GM21529 (cell line): ENCODE data around the gene TRIM38.
"Not testable (repeated sequence)": the region's sequence is repeated elsewhere in the genome, so short reads cannot be mapped to it uniquely, and the experiment has no call there.

Experiments
- ATAC-seq: cut with Tn5 transposase; IDR thresholded peaks from one replicate; pipeline ENCODE4 v1.9.1; 2021; ENCODE audit not compliant: unreplicated experiment

TRIM38 gene, protein sequence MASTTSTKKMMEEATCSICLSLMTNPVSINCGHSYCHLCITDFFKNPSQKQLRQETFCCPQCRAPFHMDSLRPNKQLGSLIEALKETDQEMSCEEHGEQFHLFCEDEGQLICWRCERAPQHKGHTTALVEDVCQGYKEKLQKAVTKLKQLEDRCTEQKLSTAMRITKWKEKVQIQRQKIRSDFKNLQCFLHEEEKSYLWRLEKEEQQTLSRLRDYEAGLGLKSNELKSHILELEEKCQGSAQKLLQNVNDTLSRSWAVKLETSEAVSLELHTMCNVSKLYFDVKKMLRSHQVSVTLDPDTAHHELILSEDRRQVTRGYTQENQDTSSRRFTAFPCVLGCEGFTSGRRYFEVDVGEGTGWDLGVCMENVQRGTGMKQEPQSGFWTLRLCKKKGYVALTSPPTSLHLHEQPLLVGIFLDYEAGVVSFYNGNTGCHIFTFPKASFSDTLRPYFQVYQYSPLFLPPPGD

DNA sequence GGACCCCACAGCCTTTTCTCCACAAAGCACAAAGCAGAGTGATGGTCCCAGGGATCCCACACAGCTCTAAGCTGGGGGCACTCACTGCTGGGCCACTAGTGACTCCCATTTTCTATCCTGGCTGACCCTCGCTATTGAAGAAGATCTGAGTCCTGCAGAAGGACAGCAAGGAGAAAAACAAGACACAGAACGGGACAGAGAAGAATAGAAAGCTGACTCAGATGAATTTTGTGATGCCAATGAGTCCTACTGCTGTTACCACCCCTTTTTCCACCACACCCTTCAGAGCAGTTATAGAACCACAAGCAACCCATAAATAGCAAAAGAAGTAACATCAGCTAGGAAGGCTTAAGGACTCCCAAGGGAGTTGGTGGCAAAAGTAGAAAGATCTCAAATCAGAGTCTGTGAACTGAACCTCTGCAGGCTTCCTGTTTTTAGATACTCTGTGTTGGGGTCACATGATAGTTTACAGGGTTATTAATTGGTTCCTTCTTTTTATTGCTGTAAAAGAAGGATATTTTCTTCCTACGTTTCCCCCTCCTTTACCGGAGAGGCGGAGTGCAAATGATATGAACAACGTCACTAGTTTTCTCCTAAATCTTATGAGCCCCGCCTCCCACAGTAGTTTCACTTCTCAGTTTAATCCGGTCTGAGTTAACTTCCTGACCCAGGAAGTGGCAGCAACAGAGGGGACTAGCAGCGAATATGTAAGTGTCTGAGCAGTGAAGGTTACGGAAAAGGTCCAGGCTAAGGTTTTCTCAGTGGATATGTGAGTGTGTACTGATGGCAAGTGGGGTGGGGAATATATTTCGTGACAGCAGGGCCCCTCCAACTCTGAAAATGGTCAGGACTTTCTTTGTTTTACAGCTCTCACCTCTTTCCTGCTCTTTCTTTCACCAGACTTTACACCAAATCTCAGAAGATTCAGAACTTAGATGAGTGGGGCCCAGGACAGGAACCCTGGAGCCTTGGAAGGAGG lies at the start of gene TRIM38:
Gene TRIM38, plus strand, starts transcription at position 654 of the 979 bp plus-strand sequence. CDS start 3,721 bp downstream, outside the sequence.
- ATAC-seq, result peak; percentile 82

DNA sequence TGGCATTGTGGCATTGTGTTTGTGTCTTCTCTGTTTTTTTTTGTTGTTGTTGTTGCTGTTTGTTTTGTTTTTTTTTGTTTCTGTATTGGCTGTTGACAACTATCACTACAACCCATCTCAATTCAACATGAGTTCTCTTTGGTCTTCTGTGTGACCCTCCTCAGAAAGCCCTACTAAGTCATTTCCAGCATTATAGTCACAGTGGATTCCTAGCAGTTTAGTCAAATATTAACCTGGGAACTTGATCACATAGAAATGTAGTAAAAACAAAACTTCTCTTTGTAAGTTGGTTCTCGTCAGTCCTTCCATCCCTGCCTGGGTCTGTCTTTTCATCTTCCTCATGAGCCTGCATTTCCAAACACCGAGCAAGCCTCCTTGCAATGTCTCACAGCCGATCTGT lies 48.9 kb upstream of the TRIM38 start:
- no peak for ATAC-seq

DNA sequence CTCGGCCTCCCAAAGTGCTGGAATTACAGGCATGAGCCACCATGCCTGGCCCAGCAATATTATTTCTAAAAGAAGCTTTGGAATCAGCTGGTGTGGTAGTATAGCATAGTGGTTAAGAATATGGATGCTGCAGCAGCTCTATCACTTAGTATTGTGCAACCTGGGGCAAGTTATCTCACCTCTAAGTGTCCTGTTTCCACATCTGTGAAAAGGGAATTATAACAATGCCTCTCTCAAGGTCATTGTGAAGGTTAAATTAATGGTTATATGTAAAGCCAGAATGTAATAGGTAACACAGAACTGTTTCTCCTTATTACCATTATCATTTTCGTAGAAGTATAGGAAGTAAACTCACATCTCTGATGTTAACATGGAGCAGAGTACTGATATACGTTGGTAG lies 46.3 kb upstream of the TRIM38 start:
- no peak for ATAC-seq

DNA sequence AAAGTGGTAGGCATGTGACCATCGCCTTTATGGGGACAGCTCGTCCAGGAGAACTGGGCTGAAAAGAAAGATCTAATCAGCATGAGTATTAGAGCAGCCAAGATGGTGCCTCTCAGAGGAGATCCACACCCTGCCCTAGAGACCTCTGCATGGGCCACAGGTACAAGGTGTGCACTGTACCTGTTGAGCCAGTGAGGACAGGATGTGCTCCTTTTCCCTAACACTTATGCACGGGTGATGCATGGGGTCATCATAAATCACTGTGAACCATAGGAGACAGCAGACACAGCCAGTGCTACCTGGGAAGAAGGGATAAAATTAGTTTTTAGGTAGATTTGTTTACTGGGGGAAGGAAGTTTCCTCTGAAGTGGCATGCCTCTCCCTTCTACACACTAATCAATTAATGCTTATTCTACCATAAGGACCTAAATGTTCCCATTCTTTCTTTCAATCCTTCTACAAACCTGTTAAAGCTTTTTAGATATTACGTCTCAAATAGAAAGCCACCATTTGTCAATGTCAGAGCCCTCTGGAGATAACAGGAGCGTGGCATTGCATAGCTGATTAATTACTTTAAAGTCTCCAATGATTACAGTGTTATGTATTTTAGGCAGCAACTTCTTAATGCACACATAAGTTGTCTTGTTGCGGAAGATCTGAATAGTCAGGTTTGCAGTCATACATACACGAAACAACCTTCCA lies 45.7 kb upstream of the TRIM38 start:
- ATAC-seq, result no peak

DNA sequence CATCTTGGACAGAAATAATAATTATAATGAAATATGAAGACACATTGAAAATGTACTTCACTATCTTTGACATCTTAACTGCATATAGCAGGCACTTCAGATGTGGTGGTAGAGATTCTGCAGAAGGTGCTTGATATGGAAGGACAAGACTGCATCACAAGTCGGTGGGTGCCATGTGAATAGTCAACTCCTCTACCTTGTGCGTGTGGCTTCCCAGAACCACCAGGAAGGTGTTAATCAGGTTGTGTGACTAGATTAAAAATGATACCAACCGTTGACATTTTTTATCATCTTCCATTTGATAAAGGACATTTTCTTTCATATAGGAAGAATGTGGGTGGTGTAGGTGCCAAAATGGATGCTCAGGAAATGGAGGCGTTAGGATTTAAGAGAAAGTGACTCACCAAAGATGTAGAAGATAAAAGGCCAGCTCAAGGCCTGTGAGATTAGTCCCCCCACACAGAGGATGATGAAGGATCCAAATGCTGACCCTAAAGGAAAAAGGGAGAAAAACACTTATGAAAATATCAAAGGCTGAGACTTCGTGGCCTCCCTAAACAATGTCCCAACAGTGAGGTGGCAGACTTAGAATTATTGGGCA lies 44.4 kb upstream of the TRIM38 start:
- no peak for ATAC-seq

DNA sequence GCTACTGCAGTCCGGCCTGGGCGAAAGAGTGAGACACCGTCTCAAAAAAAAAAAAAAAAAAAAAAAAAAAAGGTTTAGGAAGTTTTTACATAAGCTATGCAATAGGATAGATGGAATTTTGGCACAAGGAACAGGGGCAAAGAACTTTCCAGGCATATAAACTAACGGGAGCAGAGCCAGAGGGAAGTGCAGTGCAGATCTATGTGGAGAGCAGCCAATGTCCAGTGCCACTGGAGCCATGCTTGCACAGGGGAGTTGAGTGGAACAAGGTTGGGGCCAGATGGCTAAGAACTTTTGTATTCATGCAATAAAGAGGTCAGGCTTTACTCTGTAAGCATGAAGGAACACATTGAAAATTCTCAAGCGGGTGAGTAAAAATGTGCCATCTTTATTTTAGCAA lies 42.9 kb upstream of the TRIM38 start:
- no peak for ATAC-seq

DNA sequence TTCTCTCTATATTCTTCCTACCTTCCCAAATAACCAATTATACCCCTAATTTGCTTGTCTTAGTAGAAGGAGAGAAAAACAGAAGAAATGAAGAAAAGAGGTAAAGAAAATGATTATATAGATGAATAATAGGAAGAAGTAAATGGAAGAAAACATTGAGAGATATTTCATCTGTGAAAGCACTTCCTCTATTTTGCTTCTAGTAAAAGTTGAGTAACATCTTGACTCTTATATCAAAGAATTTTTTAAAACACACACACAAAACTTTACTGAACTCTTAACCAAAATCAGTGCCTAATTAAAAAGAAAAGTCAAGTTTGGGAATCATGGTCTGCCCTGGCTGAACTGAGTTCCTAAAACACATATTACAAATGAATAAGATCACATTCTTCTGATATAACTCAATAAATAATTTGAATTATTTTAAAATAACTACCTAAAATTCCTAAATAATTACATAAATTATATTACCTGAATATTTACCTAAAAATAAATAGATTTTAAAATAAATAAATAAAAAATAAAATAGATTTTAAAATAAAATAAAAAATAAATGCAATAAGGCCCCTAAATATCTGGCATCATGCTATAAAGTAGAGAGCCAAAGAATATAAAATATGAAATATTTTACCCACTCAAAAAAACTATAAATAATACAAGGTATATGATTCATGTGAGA lies 40.9 kb upstream of the TRIM38 start:
- no peak for ATAC-seq

DNA sequence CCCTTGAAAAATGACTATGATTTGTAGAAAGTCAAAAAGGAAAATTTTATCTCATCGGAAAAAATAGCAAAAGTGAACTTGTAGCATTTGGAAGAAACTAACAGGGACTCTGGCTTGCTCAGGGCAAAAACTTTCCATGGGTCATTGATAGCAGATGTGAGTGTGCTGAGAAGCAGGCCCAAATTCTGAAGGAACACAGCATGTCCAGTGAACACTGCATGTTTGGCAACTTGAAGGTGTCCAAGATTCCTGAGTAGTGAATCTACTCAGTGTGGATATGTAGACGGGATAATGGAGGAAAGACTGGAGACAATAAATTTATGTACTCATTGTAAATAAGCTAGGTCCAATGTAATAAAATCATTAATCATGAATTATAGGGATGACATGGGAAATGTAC lies 40.3 kb upstream of the TRIM38 start:
- ATAC-seq, result no peak

DNA sequence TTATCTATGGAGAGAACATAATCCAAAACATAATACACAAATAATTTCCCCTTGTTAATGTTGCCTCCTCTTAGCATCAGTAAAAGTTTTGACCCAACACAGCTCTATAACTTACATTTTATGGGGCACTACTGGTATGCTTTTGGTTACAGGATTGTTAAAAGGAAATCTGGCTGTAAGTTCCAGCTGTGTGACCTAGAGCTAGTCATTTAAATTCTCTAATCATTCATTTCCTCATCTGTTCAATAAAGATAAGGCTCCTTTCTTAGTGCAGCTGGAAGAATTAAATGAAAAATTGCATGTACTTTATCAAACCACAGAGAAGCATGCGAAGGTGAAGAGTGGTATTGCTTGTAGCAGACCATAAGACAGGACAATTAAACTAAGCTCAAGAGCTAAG lies 36.7 kb upstream of the TRIM38 start:
- no peak for ATAC-seq

DNA sequence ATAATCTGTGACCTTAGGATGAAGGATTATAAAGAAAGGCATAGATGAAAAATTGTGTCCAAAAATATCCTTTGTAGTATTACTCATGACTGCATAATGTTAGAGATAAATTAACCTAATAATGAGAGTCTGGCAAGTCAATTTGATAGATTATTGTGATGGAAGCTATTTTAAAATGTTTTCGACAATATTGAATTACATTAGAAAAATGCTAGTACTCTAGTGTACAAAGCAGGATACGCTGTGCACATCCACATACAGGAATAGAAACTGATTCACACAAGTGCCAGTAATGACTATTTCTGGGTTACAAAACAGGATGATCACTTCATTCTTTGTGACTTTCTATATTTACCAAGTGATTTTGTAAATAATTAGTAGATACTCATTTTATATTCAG lies 35.4 kb upstream of the TRIM38 start:
- no peak for ATAC-seq

DNA sequence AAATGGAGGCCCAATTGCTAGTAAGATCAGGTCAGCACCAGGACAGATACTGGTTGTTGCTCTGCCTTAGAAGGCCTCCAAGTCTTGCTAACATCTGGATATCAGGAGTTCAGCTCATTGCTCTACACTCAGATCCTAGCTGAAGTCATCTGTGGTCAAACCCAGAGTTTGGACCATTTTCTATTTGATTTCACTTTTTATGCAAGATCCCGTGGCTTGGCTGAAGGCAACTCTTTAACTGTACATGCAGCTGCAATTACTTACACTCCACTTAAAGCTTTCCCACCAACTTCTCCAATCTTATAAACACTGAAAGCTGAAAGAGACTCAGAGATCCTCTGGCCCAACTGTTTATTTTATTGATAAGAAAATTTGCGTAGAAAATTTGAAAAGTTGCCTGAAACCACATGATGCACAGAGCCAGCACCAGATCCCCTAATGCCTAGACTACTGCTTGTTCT lies 34.8 kb upstream of the TRIM38 start:
- ATAC-seq, result no peak

DNA sequence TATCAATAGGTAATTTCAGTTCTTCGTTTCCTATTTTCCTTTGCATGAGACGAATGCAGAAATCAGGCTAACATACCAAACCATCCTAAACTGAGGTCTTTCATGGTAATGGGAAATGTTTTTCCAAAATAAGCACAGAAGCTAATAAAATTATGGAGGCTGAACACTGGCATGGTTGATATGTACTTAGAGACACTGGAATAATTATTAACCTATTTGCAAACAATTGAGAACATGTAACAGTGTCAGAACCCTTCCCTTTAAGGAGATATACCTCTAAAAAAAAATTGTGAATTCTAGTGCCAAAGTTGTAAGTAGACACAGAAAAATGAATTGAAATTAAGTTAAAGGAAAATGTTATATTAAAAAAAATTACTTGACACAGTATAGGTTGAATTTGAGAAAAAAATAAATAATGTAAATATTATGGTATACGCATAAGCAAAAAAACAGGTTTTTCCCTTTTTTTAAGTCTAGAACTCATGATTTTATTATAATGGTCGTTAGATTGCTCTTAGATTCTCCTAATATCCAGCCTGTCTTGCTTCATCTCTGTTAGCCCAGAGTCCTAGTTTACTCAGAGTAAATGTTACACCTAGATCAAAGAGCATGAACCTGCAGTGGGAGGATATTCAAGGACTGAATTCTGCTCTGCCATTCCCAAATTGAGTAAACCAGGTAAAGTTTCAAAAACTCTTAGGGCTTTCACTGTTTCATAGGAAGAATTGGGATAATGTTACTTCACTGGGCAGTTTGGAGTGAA lies 33.9 kb upstream of the TRIM38 start:
- ATAC-seq, result no peak

DNA sequence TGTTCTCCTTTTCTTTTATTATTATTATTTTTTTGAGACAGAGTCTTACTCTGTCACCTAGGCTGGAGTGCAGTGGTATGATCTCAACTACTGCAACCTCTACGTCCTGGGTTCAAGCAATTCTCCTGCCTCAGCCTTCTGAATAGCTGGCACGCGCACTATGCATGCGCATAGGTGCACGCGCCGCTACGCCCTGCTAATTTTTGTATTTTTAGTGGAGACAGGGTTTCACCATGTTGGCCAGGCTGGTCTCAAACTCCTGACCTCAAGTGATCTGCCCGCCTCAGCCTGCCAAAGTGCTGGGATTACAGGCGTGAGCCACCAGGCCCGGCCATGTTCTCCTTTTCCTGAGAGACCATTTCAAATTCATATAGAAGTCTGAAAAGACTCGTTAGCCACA lies 32.8 kb upstream of the TRIM38 start:
- not testable (repeated sequence) for ATAC-seq

DNA sequence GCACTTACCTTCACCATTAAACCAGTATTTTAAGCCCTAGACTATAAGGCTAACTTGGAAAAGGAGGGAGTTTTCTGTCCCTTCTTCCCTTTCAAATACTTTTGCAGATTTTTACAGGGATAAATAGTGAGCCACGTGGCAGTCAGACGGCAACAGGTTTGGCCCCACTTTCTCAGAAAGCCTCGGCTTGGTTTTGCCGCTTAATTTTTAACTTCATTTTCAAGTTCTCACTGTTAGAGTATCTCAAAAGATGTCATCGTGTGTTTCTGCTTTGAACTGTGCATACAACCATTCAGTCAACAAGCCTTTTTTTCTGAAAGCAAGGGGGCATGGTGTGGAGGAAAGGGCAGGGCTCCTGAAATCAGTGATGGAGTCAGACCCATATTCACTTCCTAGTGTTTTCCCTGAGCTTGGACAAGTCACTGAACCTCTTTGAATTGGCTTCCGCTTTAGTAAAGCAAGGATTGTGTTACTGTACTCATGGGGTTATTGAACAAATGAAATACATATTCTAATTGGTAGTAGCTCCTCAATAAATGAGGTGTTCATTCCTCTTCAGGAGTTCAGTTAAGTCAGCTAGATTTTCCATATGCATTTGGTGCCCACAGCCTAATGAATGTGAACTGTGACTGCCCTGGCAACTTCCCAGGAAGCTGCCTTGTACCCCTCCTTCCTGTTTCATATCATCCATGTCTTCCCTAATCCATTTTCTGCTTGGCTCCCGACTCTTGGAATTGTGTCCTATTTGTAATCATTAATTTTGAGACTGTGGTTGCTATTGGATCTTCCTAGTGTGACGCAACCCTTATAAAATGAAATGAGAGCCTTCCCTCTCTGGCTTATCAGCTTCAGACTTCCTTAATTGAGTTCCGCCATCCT lies 31.8 kb upstream of the TRIM38 start, which contains the start of gene SLC17A2:
Gene SLC17A2, minus strand, starts transcription at position 160 of the 879 bp plus-strand sequence. CDS start 4,895 bp downstream, outside the sequence.
- no peak for ATAC-seq

DNA sequence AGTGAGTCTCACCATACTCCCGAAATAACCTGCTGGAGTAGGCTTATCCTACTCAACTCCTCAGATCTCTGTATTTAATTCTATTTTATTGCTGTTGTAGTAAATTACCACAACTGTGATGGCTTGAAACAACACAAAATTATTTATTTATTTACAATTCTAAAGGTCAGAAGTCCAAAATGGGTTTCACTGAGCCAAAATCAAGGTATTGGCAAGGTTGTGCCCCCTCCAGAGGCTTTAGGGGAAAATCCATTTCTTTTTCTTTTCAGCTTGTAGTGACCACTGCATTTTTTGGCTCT lies 31.2 kb upstream of the TRIM38 start:
- no peak for ATAC-seq

DNA sequence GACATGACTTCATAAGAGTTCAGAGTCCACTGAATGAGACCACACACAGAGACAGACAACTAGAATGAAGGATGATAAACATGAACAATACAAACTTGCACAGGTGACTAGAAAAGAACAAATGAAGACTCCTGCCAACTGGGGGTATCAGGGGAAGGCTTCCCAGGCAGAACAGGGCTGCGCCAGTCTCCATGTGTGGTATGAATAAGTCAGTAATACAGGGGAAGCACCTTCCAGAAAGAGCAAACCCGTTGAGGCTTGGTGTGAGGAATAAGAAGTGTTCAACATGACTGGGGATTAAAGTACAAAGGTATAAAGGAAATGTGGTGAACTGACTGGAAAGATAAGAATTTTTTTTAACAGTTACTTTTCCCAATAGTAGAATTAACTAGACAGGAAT lies 28.4 kb upstream of the TRIM38 start:
- no peak for ATAC-seq

DNA sequence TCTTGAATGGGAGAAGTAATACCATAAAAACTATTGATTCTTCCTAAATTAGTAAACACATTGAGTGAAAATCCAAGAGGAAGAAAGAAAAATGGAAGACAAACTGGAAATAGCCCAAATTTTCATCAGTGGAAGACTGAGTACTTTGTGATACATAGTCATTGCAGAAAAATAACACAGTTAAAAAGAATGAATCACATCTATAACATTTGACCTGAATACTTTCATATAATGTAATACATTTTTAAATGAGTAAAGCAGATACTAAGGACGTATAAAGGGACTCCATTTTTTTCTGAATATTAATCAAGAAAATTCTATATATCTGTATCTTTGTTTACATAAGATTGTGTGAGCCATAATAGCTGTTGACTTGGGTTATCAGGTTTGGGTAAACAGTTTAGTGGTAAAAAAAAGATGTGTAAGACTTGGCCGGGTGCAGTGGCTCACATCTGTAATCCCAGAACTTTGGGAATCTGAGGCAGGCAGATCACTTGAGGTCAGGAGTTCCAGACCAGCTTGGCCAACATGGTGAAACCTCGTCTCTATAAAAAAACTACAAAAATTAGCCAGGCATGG lies 27.8 kb upstream of the TRIM38 start:
- no peak for ATAC-seq

DNA sequence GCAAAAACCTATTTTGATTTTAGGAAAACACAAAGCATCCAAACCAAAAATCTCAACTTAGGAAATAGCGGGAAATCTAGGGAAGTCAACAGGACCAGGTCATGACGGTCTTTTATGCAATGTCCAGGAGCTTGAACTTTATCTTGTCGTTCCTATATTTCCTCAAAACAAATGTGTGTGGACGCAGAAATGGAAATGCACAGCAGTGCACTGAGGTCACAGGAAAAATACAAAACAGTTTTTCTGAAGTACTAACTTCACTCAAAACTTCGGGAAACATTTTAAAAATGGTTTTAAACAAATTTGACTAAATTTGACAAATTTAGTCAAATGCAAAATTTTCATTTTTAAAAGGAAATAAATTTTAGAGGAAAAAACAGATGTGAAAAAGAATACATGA lies 26.6 kb upstream of the TRIM38 start:
- ATAC-seq, result no peak
